CD4-positive, alpha-beta T cell treated with Interleukin-21 for 1 hour (primary cell): Measurements from ENCODE around the gene ARPC1A.
"Not testable (repeated sequence)": the region's sequence is repeated elsewhere in the genome, so short reads cannot be mapped to it uniquely, and the experiment has no call there.

Experiments used
- DNase-seq: peaks from one replicate; pipeline ENCODE4 v3.0.0-alpha.2; 2020

Gene ARPC1A

DNA sequence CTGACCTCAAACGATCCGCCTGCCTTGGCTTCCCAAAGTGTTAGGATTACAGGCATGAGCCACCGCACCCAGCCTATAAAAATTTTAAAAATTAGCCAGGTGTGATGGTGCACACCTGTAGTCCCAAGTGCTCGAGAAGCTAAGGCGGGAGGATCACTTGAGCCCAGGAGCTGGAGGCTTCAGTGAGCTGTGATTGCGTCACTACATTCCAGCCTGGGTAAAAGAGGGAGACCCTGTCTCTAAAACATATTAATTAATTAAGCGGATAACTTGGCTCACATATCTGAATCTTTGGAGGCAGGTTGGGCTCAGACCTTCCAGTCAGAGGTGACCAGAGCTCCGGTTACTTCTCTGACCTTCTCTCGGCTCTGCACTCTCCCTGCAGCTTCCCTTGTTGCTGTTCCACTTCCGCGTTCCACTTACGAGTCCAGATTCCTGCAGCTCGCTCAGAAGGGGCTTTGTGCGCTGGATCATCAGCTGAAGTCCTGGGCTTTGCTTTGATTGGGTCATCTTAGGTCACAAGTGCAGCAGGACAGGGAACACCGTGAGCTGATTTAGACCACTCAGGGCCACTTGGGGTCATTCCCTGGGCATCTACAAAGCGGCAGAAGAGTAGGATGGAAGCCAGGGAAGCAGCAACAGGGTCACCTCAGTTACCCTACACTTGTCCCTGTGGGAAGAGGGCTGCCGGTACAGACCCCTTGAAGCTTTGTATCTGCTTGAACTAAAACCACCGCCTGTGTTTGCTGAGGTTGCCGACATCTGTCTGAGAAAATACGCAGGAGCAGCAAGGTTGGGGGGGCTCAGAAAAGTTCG, 46.8 kb downstream of the ARPC1A start:
- no peak for DNase-seq

DNA sequence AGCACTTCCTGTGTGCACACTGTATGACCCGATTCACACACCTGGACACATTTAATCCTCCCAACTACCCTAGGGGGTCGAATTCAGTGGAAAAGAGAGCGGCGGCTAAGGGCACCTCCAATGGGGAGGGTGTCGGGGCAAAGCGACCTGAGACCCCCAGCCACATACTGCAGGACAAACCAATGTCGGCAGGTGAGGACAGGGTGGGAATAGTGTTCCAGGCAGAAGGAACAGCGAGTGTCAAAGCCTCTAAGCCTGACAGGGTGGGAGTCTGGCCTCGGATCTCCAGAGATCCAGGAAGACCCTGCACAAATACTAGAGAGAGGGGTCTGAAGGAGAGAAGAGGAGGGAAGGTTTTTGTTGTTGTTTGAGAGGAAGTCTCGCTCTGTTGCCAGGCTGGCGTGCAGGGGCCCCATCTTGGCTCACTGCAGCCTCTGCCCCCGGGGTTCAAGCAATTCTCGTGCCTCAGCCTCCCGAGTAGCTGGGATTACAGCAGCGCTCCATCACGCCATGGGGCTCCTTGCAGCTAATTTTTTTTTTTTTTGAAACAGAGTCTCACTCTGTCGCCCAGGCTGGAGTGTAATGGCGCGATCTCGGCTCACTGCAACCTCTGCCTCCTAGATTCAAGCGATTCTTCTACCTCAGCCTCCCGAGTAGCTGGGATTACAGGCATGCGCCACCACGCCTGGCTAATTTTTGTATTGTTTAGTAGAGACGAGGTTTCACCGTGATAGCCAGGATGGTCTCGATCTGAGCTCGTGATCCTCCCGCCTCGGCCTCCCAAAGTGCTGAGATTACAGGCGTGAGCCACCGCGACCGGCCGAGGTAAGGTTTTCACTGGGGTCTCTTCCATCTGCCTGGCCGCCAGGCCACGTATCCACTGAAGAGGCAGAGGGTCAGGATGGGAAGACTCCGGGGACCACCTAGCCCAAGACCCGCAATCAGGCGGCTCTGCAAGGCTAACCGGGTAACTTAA, 47.7 kb downstream of the ARPC1A start:
- no peak for DNase-seq

DNA sequence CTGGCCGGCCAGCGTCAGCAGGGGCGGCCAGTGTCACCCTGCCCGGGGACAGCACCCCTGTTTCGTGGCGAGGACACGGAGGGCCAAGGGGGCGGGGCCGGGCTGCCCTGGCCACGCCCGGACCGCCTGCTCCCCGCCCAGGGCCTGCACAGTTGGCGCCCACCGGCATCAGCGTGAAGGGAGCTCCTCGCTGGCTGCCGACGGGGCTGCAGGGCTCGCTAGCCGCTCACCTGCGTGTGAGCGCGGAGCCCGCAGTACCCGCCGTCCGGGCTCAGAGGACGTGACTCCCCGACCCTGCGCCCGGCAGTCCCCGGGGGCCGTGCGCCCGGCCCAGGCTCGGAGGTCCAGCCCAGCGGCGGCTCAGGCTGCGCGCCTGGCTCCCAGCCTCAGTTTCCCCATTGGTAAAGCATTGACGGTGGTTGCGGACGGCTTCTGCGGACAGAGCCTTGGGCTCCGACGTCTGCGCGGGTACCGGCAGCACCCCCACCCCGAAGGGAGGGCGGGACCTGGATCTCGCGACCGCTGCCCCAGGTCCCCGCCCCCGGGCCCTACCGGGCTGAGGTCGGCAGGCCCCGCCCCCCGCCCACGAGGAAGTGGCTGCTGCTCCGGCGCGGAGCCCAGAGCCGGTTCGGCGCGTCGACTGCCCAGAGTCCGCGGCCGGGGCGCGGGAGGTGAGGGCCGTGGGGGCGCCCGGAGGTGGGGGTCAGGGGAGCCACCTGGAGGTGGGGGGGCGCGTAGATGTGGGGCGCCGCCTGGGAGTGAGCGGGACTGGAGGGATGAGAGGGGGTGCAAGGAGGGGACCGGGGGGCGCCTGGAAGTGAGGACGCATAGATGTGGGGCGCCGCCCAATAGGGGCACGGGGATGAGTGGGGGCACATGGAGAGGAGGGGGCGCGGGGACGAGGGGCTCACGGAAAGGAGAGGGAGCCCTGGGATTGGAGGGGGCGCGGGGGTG, 48.7 kb downstream of the ARPC1A start, which contains the start of gene ARPC1B:
Gene ARPC1B (plus strand): TSS at position 620 of the 954 bp plus-strand sequence. CDS start 10,985 bp downstream, outside the sequence.
- peak; percentile 88 for DNase-seq

DNA sequence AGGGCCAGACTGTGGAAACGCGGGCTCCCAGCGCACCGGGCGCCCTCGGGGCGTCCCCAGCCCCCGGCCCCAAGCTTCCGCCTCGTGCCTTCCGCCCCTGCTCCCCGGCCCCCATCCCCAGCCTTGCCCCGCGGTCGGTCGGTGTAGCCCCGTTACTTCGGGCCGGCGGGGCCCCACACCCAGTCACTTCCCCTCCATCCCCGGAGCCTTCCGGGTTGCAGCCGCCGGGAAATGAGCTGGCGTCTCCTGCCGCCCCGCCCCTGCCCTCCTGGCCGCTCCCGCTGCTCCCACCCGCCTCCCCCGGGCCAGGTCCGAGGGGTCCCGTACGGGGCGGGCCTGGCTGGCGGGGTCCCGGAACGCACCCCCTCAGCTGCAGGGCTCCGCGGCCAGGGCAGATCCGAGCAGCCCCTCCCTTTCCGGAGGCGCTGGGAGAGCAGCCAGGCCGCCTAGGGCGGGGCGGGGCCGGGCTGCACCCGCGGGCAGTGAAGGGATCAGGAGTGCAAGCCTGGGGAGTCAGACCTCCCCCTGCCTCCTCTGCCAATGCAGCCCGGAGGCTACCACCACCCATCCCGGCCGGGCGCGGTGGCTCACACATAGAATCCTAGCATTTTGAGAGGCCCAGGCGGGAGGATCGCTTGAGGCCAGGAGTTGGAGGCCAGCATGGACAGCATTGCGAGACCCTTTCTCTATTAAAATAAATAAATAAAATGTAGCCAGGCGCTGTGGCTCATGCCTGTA, 49.5 kb downstream of the ARPC1A start:
- DNase-seq, result peak; percentile 76

DNA sequence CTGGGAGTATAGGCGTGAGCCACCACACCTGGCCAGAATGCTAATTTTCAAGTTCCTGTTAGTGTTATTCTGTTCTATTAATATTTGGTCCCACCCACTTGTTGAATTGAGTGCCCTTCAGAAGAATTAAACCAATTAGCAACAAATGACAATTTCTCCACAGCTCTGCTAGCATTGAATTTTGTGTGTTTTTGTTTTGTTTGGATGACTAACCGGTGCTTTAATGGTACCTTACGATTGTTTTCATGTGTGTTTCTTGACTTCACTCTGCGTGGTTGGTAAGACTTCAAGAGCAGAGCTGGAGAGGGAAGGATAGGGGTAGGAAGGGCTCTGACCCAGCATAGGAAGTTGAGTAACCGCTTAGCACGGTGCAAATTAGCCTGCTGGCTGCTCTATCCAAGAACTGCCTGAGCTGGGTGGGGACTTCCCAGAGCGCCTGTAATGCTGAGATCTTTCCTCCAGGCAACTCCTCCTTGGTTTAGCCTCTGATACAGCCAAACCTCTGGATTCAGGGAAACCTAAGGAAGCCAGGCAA, 53.4 kb downstream of the ARPC1A start:
- peak; percentile 73 for DNase-seq

DNA sequence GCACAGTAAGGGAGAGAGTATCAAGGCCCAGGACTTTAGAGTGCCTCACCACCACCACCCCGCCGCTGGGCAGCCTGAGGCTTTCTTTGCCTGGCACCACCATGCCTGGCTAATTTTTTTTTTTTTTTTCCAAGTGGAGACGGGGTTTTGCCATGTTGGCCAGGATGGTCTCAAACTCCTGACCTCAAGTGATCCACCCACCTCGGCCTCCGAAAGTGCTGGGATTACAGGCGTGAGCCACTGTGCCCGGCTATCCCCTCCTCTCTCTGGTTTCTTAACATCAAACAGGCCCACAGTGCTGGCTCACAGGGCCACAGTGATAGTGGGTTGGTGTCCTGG, 54.0 kb downstream of the ARPC1A start:
- not testable (repeated sequence) for DNase-seq

DNA sequence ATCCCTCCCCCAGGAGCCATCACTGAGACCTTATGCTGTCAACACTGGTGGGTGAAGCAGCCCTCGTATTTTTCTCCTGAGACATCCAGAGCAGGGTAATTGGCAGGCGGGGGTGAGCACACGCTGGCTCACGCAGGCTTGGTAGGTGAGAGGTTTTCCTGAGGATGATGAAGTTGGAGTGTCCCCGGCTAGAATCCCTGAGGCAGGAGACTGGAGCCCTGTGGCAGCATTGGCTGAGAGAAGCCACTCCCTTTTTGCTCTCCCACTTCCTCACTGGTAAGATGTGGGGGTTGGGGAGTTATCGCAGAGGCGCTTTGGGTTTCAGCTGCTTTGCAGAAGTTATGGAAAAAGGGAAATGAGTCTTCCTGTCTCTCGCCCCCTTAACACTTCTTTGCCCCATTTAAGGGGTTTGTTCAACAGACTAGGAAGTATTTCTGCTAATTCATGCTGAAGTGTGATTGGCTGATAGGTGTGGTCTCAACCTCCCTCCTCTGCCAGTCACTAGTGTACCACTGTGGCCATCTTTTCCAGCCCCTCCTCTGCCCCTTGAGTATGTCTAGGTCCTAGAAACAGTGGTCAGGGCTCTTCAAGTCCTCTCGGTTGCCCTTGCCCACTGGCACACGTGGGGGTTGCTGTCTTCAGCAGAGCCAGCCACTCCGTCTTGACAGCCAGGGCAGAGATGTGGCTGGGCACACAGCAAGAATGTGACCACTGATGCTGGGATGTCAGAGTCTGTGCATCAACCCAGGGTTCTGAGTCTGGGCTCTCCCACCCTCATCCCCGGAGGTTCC, 54.5 kb downstream of the ARPC1A start:
- DNase-seq, result peak; percentile 66

DNA sequence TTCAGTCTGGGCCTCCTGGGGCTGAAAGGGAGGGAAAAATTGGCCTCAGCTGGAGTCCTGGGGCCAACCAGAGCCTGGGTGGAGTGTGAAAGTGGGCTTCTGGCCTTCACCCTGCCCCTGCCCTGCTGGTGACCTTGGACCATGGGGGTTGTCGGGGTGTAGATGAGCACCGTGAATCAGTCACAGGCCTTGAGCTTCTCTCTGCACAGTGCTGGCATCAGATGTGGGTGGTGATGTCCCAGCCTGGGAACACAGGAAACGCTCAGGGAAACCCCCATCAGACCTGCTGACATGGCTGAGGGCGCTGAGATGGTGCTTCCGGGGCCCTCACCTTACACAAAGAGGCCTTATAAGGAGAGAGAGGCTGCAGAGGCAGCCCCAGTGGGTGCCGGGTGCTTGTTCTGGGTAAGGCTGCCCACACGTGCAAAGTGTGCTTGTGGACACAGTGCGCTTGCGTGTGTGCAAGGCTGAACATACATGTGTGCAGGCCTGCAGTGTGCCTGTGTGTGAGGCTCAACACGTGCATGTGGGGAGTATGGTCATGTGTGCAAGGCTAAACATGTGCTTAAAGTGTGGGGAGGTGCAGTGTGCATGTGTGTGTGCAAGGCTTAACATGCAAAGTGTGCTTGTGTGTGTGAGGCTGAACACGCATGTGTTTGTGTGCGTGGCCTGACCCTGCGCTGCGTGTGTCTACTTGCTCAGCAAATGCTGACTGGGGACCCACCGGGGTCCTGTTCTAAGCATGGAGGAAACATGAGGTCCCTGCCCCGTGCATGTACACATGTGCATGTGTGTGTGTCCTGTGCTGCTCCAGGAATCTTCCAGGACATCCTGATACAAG, 55.3 kb downstream of the ARPC1A start:
- DNase-seq, result peak; percentile 96

DNA sequence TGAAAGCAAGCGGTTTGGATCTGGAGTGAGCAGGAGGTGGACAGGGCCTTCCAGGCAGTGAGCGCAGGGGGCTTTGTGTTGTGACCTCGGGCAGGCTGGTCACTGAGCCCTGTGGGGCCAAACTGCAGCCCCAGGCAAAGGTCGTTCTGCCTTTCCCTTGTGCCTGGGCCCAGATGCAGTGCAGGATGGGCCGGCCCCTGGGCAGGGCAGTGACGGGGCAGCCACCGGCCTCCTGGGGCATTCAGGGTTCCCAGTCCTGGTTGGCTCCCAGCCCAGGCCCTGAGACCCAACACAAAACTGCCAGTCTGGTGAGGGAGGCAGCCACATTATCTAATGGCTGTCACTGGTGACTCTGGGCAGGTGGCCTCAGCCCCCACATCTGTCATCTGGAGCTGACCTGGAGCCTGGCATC, 56.0 kb downstream of the ARPC1A start:
- no peak for DNase-seq

DNA sequence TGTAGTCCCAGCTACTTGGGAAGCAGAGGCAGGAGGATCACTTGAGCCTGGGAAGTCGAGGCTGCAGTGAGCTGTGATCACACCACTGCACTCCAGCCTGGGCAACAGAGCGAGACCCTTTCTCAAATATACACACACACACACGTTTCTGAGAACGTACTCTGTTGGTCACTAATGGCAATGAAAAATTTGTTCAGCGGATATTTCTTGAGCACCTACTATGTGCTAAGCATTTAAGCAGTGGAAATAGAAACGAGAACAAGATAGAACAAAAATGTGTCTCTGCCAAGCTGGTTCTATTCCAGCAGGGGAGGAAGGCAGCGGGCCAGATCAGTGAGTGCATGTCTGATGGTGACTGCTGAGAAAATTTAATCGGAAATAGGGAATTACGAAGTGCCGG, 57.5 kb downstream of the ARPC1A start:
- no peak for DNase-seq

DNA sequence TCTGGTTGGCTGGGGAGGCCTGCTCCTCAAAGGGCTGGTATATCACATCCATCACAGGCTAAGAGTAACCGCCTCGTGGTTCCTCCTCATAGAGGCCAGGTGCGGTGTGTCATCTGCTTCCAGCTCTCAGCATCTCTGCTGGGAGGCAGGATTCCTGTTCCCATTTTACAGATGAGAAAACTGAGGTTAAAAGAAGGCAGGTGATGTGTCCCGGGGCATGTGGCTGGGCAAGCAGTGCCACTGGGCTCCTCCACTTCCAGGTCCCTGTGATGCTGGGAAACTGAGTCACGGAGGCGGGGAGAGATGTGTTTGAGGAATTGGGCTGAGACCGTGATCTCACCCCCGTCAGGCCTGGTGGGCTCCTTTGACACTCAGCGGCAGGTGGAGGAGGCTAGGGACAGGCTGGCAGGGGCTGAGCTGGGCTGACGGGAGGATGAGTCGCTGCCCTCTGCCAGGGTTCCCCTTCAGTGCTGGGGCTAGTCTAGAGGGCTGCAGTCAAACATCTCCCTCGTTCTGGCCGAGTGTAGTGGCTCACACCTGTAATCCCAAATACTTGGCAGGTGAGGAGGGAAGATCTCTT, 58.2 kb downstream of the ARPC1A start:
- DNase-seq, result no peak

DNA sequence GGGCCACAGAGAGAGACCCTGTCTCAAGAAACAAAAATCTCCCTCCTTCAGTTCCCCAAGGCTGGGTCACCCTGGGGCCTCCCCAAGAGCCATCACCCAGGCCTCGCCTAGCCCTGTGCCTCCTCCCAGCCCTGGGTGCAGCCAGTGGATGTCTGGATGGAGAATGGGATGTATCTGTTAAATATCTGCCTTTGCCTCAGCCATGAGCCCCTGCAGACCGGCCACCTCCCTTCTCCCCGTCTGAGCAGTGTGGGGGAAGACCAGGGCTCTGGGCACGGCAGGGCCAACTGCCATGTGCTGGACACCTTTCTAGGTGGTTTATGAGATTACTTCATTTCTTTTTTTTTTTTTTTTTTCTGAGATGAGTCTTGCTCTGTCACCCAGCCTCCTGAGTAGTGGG, 58.8 kb downstream of the ARPC1A start:
- DNase-seq, result no peak

DNA sequence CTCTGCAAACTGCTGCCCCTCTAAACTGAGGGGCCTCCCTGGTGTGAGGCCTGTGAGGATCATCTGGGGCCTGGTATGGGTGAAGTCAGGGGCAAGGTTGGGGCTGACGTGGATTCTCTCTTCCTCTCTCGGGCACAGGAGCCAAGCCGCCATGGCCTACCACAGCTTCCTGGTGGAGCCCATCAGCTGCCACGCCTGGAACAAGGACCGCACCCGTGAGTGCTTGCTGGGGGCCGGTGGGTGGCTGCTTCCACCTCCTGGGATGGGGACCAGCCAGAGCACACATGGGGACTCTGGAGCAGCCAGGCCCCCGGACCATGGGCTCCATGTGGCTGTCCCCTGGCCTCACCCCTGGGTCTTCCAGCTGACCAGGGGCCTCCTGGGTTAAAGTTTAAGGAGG, 59.9 kb downstream of the ARPC1A start:
- DNase-seq, result no peak

DNA sequence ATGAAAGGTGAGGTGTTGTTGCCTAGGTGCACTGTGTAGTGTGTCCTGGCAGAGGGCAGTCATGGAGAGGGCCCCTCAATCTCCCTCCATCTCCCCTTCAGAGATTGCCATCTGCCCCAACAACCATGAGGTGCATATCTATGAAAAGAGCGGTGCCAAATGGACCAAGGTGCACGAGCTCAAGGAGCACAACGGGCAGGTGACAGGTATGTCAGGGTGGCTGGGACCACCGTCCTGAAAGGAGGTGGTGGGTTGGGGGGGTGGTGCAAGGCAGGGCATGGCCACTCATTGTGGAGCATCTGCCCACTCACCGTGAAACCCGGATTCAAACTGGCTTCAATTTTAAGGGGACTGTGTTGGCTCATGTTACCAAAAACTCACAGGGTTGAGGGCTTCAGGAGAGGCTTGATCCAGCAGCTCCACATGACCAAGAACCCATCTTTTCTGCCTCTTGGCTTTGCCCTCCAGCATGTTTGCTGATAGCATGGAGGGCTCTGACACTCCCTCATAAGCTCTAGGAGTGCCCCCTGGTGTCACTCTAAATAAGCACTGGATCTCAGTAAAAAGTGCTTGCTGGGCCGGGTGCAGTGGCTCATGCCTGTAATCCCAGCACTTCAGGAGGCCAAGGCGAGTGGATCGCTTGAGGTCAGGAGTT, 61.0 kb downstream of the ARPC1A start:
- peak; percentile 66 for DNase-seq

DNA sequence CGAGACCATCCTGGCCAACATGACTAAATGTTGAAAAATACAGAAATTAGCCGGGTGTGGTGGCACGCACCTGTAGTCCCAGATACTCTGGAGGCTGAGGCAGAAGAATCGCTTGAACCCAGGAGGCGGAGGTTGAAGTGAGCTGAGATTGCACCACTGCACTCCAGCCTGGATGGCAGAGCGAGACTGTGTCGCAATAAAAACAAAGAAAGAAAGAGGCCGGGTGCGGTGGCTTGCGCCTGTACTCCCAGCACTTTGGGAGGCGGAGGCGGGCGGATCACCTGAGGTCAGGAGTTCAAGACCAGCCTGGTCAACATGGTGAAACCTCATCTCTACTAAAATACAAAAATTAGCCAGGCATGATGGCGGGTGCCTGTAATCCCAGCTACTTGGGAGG, 61.5 kb downstream of the ARPC1A start:
- DNase-seq, result not testable (repeated sequence)

DNA sequence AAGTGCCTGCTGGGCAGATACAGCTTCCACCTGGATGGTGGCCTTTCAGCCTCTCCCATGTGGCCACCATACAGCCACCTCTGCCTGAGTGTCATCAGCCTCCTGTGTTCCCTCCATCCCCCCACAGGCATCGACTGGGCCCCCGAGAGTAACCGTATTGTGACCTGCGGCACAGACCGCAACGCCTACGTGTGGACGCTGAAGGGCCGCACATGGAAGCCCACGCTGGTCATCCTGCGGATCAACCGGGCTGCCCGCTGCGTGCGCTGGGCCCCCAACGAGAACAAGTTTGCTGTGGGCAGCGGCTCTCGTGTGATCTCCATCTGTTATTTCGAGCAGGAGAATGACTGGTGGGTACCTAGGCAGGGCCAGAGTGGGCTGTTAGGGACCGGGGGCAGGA, 62.2 kb downstream of the ARPC1A start:
- DNase-seq, result no peak

DNA sequence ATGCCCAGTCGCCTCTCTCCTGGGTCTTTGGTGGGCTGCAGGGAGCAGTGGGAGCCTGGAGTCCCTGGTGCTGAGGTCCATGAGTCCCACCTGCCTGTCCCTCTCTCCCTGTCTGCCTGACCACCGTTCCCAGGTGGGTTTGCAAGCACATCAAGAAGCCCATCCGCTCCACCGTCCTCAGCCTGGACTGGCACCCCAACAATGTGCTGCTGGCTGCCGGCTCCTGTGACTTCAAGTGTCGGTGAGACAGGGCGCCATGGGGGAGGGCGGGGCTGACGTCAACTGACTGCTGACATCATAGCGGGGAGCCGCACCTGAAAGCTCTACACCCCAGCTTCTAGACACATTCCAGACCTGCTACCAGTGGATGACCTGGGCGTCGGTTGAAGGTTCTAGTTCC, 64.1 kb downstream of the ARPC1A start:
- no peak for DNase-seq

DNA sequence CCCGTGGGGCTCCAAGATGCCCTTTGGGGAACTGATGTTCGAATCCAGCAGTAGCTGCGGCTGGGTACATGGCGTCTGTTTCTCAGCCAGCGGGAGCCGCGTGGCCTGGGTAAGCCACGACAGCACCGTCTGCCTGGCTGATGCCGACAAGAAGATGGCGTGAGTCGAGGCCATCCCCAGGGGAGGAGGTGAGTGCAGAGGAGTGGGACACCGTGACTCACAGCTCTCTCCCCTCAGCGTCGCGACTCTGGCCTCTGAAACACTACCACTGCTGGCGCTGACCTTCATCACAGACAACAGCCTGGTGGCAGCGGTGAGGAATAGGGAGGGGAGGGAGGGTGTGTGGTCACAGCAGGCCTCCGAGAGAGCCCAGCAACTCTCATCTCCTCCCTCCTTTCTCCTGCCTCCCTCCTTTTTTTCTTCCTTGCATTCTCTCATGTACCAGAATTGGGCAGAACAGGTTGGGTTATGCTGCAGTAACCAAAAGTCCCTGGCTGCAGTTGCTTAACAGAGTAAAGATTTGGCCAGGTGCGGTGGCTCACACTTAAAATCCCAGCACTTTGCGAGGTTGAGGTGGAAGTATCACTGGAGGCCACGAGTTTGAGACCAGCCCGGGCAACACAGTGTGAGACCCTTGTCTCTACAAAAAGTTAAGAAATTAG, 65.4 kb downstream of the ARPC1A start:
- no peak for DNase-seq
